Motor neuron (in vitro differentiated cells): ENCODE measurements around the gene NMT2. TPM values are rescaled to one million over a fixed set of nuclear protein-coding genes. Genes with fewer than 3 reads are reported as not detected.
A peak's percentile ranks its signal among the peaks of the same experiment; 100 is the strongest.

Experiments used
- ATAC-seq, 8 experiments: fragments of 200-7000 bp; cut with Tn5 transposase; replicated peaks in 6 of 8; 2 replicates each; pipeline ENCODE4 v1.8.0; 2021; ENCODE audit warnings: mild to moderate bottlenecking in 8 of 8, moderate library complexity in 8 of 8
- H3K27ac ChIP-seq, 2 donors: fragments of 250-450 bp; sonication (Bioruptor Pico); 2 replicates each; pipeline ENCODE4 v1.9.0; 2021; ENCODE audit warnings: antibody characterized with exemption in 2 of 2, mild to moderate bottlenecking in 2 of 2, moderate library complexity in 1 of 2
- H3K4me1 ChIP-seq, 2 donors: fragments of 250-450 bp; sonication (Bioruptor Pico); replicated peaks in 1 of 2; 2 replicates each; pipeline ENCODE4 v1.6.1; 2021; ENCODE audit warnings: antibody characterized with exemption in 2 of 2, mild to moderate bottlenecking in 2 of 2, moderate library complexity in 1 of 2
- H3K4me3 ChIP-seq, 5 donors: fragments of 250-450 bp; sonication (Bioruptor Pico); 2 replicates each; pipeline ENCODE4 v1.9.0; 2021; ENCODE audit warnings: antibody characterized with exemption in 5 of 5, mild to moderate bottlenecking in 5 of 5, moderate library complexity in 4 of 5
- WGBS, 10 experiments: fragments of 450-650 bp; shearing (Covaris generic); methylation state at CpG; one replicate each; pipeline ENCODE4 v1.0.0; 2022; 5-methylcytosine and 5-hydroxymethylcytosine counted together
- in situ Hi-C, 9 experiments: fragments of 400-800 bp; cut with MboI; loops; one replicate each; pipeline ENCODE4 v1.15.0; 2021; ENCODE audit warnings: low sequenced_read_pairs in 9 of 9, low pct_unique_long_range_greater_than_20kb in 2 of 9; ENCODE audit not compliant: unreplicated experiment in 9 of 9
- total RNA-seq, 8 experiments: library from RNA; unstranded; fragments of 300-600 nt; gene quantifications; 2 replicates each; pipeline versions ENCODE4 v1.2.3 to v1.2.4, GENCODE V29; 2022

NMT2 gene
- total RNA-seq, 8 experiments from 2014 or later, result 11.5 to 23.0 (median 14.3) TPM

GRCh38 chr10:15172306-15172840 lies 3.9 kb upstream of the NMT2 start:
- Histone ChIP-seq H3K27ac (no peak overlapping the region), H3K4me3 (no peak overlapping the region), H3K4me1 (peaks cover 6 to 13% of the 10 kb centered on the region in 2 donors)
- WGBS, 10 experiments, result 90 to 100% (median 94%) methylated on average over 1 to 7 of the region's 7 CpGs
- in situ Hi-C loops, result no loop called here
- ATAC-seq, result no peak

GRCh38 chr10:15169555-15170401 lies 1.3 kb upstream of the NMT2 start:
- in situ Hi-C loops, result no loop called here
- 28 to 91% (median 80%) methylated on average over 1 to 11 of the region's 16 CpGs for WGBS, 10 experiments

GRCh38 chr10:15168786-15169554 lies 477 bp upstream of the NMT2 start:
- Histone ChIP-seq H3K4me1 (peaks cover 17 to 24% of the 10 kb centered on the region in 2 donors), H3K4me3 (peak overlapping the region in 4 of 5 donors; percentile 12 to 27 (median 18)), H3K27ac (peak overlapping the region; percentile 23 to 38)
- in situ Hi-C loops, result no loop called here
- ATAC-seq, result peak; percentile 22 to 75 (median 67)
- 20 to 100% (median 83%) methylated on average over 1 to 14 of the region's 44 CpGs; no CpG with 5 or more reads in 1 of the 10 experiments for WGBS, 10 experiments

More at GRCh38 chr10:15169555-15170401, 1.3 kb upstream of the NMT2 start:
- no peak for ATAC-seq
- Histone ChIP-seq H3K4me3 (no peak overlapping the region), H3K4me1 (peaks cover 17 to 24% of the 10 kb centered on the region in 2 donors), H3K27ac (no peak overlapping the region)

GRCh38 chr10:15167411-15168290 lies 842 bp downstream of the NMT2 start:
- in situ Hi-C loops, result no loop called here
- peak; percentile 40 to 65 (median 56) for ATAC-seq
- Histone ChIP-seq H3K4me1 (peaks cover 17 to 24% of the 10 kb centered on the region in 2 donors), H3K4me3 (peak overlapping the region; percentile 51 to 99 (median 82)), H3K27ac (peak overlapping the region; percentile 85 to 86)
- WGBS, 10 experiments, result 0 to 23% (median 1%) methylated on average over 1 to 10 of the region's 54 CpGs; no CpG with 5 or more reads in 2 of the 10 experiments

GRCh38 chr10:15166325-15166724 lies 2.2 kb downstream of the NMT2 start:
- ATAC-seq, result no peak
- Histone ChIP-seq H3K4me3 (peak overlapping the region in 4 of 5 donors; percentile 51 to 99 (median 82)), H3K27ac (no peak overlapping the region), H3K4me1 (peaks cover 17 to 24% of the 10 kb centered on the region in 2 donors)
- in situ Hi-C loops, result no loop called here
- 14 to 100% (median 52%) methylated on average over 1 to 2 of the region's 2 CpGs for WGBS, 10 experiments

GRCh38 chr10:15163253-15163828 lies 5.2 kb downstream of the NMT2 start:
- Histone ChIP-seq H3K4me3 (no peak overlapping the region), H3K4me1 (peaks cover 11 to 12% of the 10 kb centered on the region in 2 donors), H3K27ac (no peak overlapping the region)
- no peak for ATAC-seq
- in situ Hi-C loops, result no loop called here
- WGBS, 10 experiments, result 38 to 100% (median 92%) methylated on average over 1 to 2 of the region's 2 CpGs; no CpG with 5 or more reads in 1 of the 10 experiments

GRCh38 chr10:15158972-15159371 lies 9.5 kb downstream of the NMT2 start:
- in situ Hi-C loops, result no loop called here
- ATAC-seq, result no peak

GRCh38 chr10:15158448-15158847 lies 10.0 kb downstream of the NMT2 start:
- WGBS, 10 experiments, result 92 to 100% (median 100%) methylated on average over 1 to 2 of the region's 2 CpGs; no CpG with 5 or more reads in 5 of the 10 experiments
- no peaks in the 10 kb centered on the region for H3K4me1 ChIP-seq
- ATAC-seq, result no peak
- in situ Hi-C loops, result no loop called here
- no peak overlapping the region for H3K4me3 ChIP-seq
- no peak overlapping the region for H3K27ac ChIP-seq

More at GRCh38 chr10:15158972-15159371, 9.5 kb downstream of the NMT2 start:
- H3K4me3 ChIP-seq, result no peak overlapping the region
- H3K27ac ChIP-seq, result no peak overlapping the region
- H3K4me1 ChIP-seq, result no peaks in the 10 kb centered on the region

- in situ Hi-C loops, result no loop called here
- H3K4me3 ChIP-seq, result no peak overlapping the region
- H3K4me1 ChIP-seq, result no peaks in the 10 kb centered on the region
- 0 to 100% (median 63%) methylated on average over 1 to 14 of the region's 14 CpGs for WGBS, 10 experiments
- no peak overlapping the region for H3K27ac ChIP-seq
- peak in 3 of 8 experiments; percentile 91 to 95 (median 93) for ATAC-seq
Observed at GRCh38 chr10:15155978-15156656, 12.4 kb downstream of the NMT2 start.

- no peak for ATAC-seq
- H3K4me1 ChIP-seq, result no peaks in the 10 kb centered on the region
- H3K4me3 ChIP-seq, result no peak overlapping the region
- H3K27ac ChIP-seq, result no peak overlapping the region
- in situ Hi-C loops, result no loop called here
Observed at GRCh38 chr10:15152556-15152955, 15.9 kb downstream of the NMT2 start.

- WGBS, 10 experiments, result 60 to 100% (median 100%) methylated on average over 1 to 6 of the region's 7 CpGs; no CpG with 5 or more reads in 1 of the 10 experiments
- Histone ChIP-seq H3K27ac (no peak overlapping the region), H3K4me1 (no peaks in the 10 kb centered on the region), H3K4me3 (no peak overlapping the region)
- ATAC-seq, result peak in 1 of 8 experiments; percentile 22
- in situ Hi-C loops, result no loop called here
Observed at GRCh38 chr10:15150563-15150962, 17.9 kb downstream of the NMT2 start.
